BLaER1 treated with 17β-estradiol and CSF1 and Interleukin-3, amounts not matched to agents 10 nM and 100 nM (cell line): ENCODE data around the gene TM6SF1.

Experiments used
- H3K27ac ChIP-seq, 11 experiments: shearing (Covaris generic); formaldehyde crosslinking; 2 replicates each; pipeline ENCODE4 v1.8.1; 2022
- H3K27me3 ChIP-seq, 11 experiments: shearing (Covaris generic); formaldehyde crosslinking; 2 replicates each; pipeline ENCODE4 v1.8.1; 2022
- H3K36me3 ChIP-seq, 11 experiments: shearing (Covaris generic); formaldehyde crosslinking; 2 replicates each; pipeline ENCODE4 v1.8.1; 2022
- H3K4me1 ChIP-seq, 10 experiments: shearing (Covaris generic); formaldehyde crosslinking; 2 replicates each; pipeline ENCODE4 v1.8.1; 2022
- H3K4me2 ChIP-seq, 11 experiments: shearing (Covaris generic); formaldehyde crosslinking; 2 replicates each; pipeline ENCODE4 v1.8.1; 2022
- H3K4me3 ChIP-seq, 10 experiments: shearing (Covaris generic); formaldehyde crosslinking; 2 replicates each; pipeline ENCODE4 v1.8.1; 2022
- H3K9ac ChIP-seq, 11 experiments: shearing (Covaris generic); formaldehyde crosslinking; 2 replicates each; pipeline ENCODE4 v1.8.1; 2022
- H3K9me3 ChIP-seq, 11 experiments: shearing (Covaris generic); formaldehyde crosslinking; replicated peaks in 1 of 11; 2 replicates each; pipeline ENCODE4 v1.8.1; 2022
- H4K20me1 ChIP-seq, 11 experiments: shearing (Covaris generic); formaldehyde crosslinking; 2 replicates each; pipeline ENCODE4 v1.8.1; 2022
- Cebpa-rat ChIP-seq, 11 experiments: shearing (Covaris generic); IDR thresholded peaks; 2 replicates each; pipeline ENCODE4 v1.8.1; 2022

Gene TM6SF1

GRCh38 chr15:83178869-83179325 lies 71.5 kb downstream of the TM6SF1 start:
- H3K27ac ChIP-seq, result no peak overlapping the region
- H4K20me1 ChIP-seq, result peaks cover 0 to 45% (median 6%) of the 10 kb centered on the region in 11 experiments; a peak in 7 of 22 replicates
- no peak overlapping the region for H3K4me3 ChIP-seq
- no peak overlapping the region for H3K9ac ChIP-seq
- peaks cover 0 to 7% (median 0%) of the 10 kb centered on the region in 11 experiments; a peak in 4 of 22 replicates for H3K9me3 ChIP-seq
- H3K27me3 ChIP-seq, result no peaks in the 10 kb centered on the region
- peaks cover 0 to 48% (median 32%) of the 10 kb centered on the region in 11 experiments; a peak in 15 of 22 replicates for H3K36me3 ChIP-seq
- peaks cover 0 to 21% (median 11%) of the 10 kb centered on the region in 10 experiments; a peak in 15 of 20 replicates for H3K4me1 ChIP-seq
- no peak overlapping the region for H3K4me2 ChIP-seq
- TF ChIP-seq Cebpa-rat (IDR thresholded peaks at IDR 0.05), result no peak

GRCh38 chr15:83185561-83185960 lies 78.1 kb downstream of the TM6SF1 start:
- Histone ChIP-seq H3K4me1 (no peaks in the 10 kb centered on the region), H3K9me3 (peaks cover 0 to 31% (median 11%) of the 10 kb centered on the region in 11 experiments; a peak in 11 of 22 replicates), H3K27me3 (no peaks in the 10 kb centered on the region), H3K4me3 (no peak overlapping the region), H3K36me3 (peaks cover 16 to 71% (median 58%) of the 10 kb centered on the region in 11 experiments; a peak in 21 of 22 replicates), H3K9ac (no peak overlapping the region), H3K4me2 (no peak overlapping the region), H4K20me1 (peaks cover 0 to 28% (median 5%) of the 10 kb centered on the region in 11 experiments; a peak in 6 of 22 replicates), H3K27ac (no peak overlapping the region)
- no peak for TF ChIP-seq Cebpa-rat (IDR thresholded peaks at IDR 0.05)
